ENCODE results near the gene FADS1.

FADS1 gene

DNA sequence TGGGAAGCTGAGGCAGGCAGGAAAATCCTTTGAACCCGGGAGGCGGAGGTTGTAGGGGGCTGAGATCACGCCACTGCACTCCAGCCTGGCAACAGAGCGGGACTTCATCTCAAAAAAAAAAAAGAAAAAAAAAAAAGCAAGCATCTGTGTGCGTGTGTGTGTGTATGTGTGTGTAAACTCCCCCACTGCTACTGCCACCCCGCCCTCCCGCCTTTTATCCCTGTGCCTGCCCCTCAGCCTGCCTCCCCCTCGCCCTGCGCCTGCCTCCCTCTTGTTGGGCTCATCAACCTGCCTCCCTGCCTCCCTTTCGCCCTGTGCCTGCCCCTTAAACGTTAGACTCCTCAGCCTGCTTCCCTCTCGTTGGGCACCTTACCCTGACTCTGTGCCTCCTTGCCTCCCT lies 42.4 kb downstream of the FADS1 start:
- H3K36me3 ChIP-seq (ENCODE audit: control insufficient read depth, low read length) = no peaks in the 10 kb centered on the region
- peaks cover 22% of the 10 kb centered on the region for H3K4me1 ChIP-seq (ENCODE audit: control insufficient read depth, low read length)
- no peak overlapping the region for H3K27ac ChIP-seq (ENCODE audit: low read depth, low read length)
- no peaks in the 10 kb centered on the region for H4K20me1 ChIP-seq (ENCODE audit: control insufficient read depth, insufficient read depth, low read depth, low read length)
- H3K9me3 ChIP-seq (ENCODE audit: control insufficient read depth, insufficient read depth, low read length) = no peaks in the 10 kb centered on the region
- TF ChIP-seq EZH2phosphoT487 (IDR thresholded peaks at IDR 0.05; ENCODE audit: borderline replicate concordance, low read length) = no peak
- TF ChIP-seq CTCF (IDR thresholded peaks at IDR 0.05; ENCODE audit: low read depth, low read length, poor library complexity, severe bottlenecking) = no peak
- H3K4me2 ChIP-seq (ENCODE audit: low read length) = no peak overlapping the region
- H3K79me2 ChIP-seq (ENCODE audit: control insufficient read depth, low read length) = no peaks in the 10 kb centered on the region
- H3K4me3 ChIP-seq (ENCODE audit: low read length) = no peak overlapping the region
- H3K27me3 ChIP-seq (ENCODE audit: control insufficient read depth, low read length) = peaks cover 8% of the 10 kb centered on the region
- H3F3A ChIP-seq (ENCODE audit: control insufficient read depth, insufficient read depth) = no peaks in the 10 kb centered on the region
- no peaks in the 10 kb centered on the region for H3K9me2 ChIP-seq (replicated peaks; ENCODE audit: control insufficient read depth, low read length)

DNA sequence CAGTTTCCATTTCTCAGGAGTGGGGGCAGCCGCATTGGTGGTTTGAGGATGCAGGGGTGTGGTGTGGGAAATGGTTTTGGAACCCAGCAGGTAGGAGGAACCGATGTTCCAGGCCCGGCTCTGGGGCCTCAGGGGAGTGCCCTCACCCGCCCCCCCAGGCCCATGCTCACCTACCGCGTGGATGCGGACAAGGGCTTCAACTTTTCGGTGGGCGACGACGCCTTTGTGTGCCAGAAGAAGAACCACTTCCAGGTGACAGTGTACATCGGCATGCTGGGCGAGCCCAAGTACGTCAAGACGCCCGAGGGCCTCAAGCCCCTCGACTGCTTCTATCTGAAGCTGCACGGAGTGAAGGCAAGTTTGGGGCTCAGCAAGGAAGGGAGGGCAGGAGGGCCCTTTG lies 43.0 kb downstream of the FADS1 start:
- no peak overlapping the region for H3K4me2 ChIP-seq (ENCODE audit: low read length)
- H4K20me1 ChIP-seq (ENCODE audit: control insufficient read depth, insufficient read depth, low read depth, low read length) = no peaks in the 10 kb centered on the region
- no peaks in the 10 kb centered on the region for H3K9me3 ChIP-seq (ENCODE audit: control insufficient read depth, insufficient read depth, low read length)
- no peaks in the 10 kb centered on the region for H3K36me3 ChIP-seq (ENCODE audit: control insufficient read depth, low read length)
- H3K27ac ChIP-seq (ENCODE audit: low read depth, low read length) = no peak overlapping the region
- peaks cover 8% of the 10 kb centered on the region for H3K27me3 ChIP-seq (ENCODE audit: control insufficient read depth, low read length)
- no peaks in the 10 kb centered on the region for H3K9me2 ChIP-seq (replicated peaks; ENCODE audit: control insufficient read depth, low read length)
- no peaks in the 10 kb centered on the region for H3F3A ChIP-seq (ENCODE audit: control insufficient read depth, insufficient read depth)
- H3K4me1 ChIP-seq (ENCODE audit: control insufficient read depth, low read length) = peaks cover 22% of the 10 kb centered on the region
- H3K79me2 ChIP-seq (ENCODE audit: control insufficient read depth, low read length) = no peaks in the 10 kb centered on the region
- TF ChIP-seq CTCF (IDR thresholded peaks at IDR 0.05; ENCODE audit: low read depth, low read length, poor library complexity, severe bottlenecking) = no peak
- no peak for TF ChIP-seq EZH2phosphoT487 (IDR thresholded peaks at IDR 0.05; ENCODE audit: borderline replicate concordance, low read length)
- no peak overlapping the region for H3K4me3 ChIP-seq (ENCODE audit: low read length)

DNA sequence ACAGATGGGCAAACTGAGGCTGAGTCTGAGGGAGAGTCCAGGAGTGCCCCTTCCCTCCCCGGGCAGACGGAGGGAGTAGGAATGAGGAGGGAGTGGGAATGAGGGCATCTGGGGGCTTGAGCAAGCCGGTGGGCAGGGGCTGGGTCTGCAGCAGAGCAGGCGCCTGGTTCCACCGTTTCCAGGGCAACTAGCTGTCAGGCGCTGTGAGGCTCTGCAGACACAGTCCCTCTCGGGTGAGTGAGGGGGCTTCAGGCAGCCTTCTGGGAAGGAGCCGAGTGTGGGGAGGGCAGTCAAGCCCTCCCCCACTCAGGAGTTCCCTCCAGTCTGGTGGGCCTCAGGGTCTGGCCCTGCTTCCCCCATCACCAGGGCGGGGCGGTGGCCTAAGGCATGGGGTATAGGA lies 43.4 kb downstream of the FADS1 start:
- no peak for TF ChIP-seq CTCF (IDR thresholded peaks at IDR 0.05; ENCODE audit: low read depth, low read length, poor library complexity, severe bottlenecking)
- no peak for TF ChIP-seq EZH2phosphoT487 (IDR thresholded peaks at IDR 0.05; ENCODE audit: borderline replicate concordance, low read length)
- H3K27ac ChIP-seq (ENCODE audit: low read depth, low read length) = no peak overlapping the region
- peaks cover 5% of the 10 kb centered on the region for H3K27me3 ChIP-seq (ENCODE audit: control insufficient read depth, low read length)
- no peaks in the 10 kb centered on the region for H3F3A ChIP-seq (ENCODE audit: control insufficient read depth, insufficient read depth)
- no peaks in the 10 kb centered on the region for H3K9me2 ChIP-seq (replicated peaks; ENCODE audit: control insufficient read depth, low read length)
- no peaks in the 10 kb centered on the region for H4K20me1 ChIP-seq (ENCODE audit: control insufficient read depth, insufficient read depth, low read depth, low read length)
- H3K4me1 ChIP-seq (ENCODE audit: control insufficient read depth, low read length) = peaks cover 22% of the 10 kb centered on the region
- H3K4me2 ChIP-seq (ENCODE audit: low read length) = no peak overlapping the region
- H3K4me3 ChIP-seq (ENCODE audit: low read length) = no peak overlapping the region
- H3K79me2 ChIP-seq (ENCODE audit: control insufficient read depth, low read length) = no peaks in the 10 kb centered on the region
- H3K9me3 ChIP-seq (ENCODE audit: control insufficient read depth, insufficient read depth, low read length) = no peaks in the 10 kb centered on the region
- H3K36me3 ChIP-seq (ENCODE audit: control insufficient read depth, low read length) = no peaks in the 10 kb centered on the region
